Smooth muscle cell (in vitro differentiated cells): Measurements from ENCODE around the gene PTRHD1. TPM values are rescaled to one million over a fixed set of nuclear protein-coding genes. Genes with fewer than 3 reads are reported as not detected.
"Not testable (repeated sequence)": the region's sequence is repeated elsewhere in the genome, so short reads cannot be mapped to it uniquely, and the experiment has no call there.

Source experiments
- DNase-seq: peaks from one replicate; lab custom pipeline; 2025; ENCODE audit not compliant: unreplicated experiment; lab: John Stamatoyannopoulos, UW
- H2AFZ ChIP-seq: fragments of 200-600 bp; sonication (generic); 2 replicates; pipeline ENCODE4 v1.6.0; 2016; ENCODE audit warnings: antibody characterized with exemption, low read depth, mild to moderate bottlenecking
- H3F3A ChIP-seq: fragments of 200-600 bp; sonication (generic); 2 replicates; pipeline ENCODE4 v1.6.0; 2017; ENCODE audit warnings: antibody characterized with exemption, low read depth
- H3K27ac ChIP-seq: fragments of 200-600 bp; sonication (generic); 2 replicates; pipeline ENCODE4 v1.5.1; 2016; ENCODE audit warnings: low read depth, mild to moderate bottlenecking
- H3K27me3 ChIP-seq: fragments of 200-600 bp; sonication (generic); 2 replicates; pipeline ENCODE4 v1.6.1; 2016; ENCODE audit warnings: low read depth, mild to moderate bottlenecking
- H3K36me3 ChIP-seq: fragments of 200-600 bp; sonication (generic); 2 replicates; pipeline ENCODE4 v1.5.1; 2016; ENCODE audit warnings: low read depth
- H3K4me1 ChIP-seq: fragments of 200-600 bp; sonication (generic); 2 replicates; pipeline ENCODE4 v1.5.1; 2016; ENCODE audit warnings: low read depth
- H3K4me2 ChIP-seq: fragments of 200-600 bp; sonication (generic); 2 replicates; pipeline ENCODE4 v1.6.0; 2016; ENCODE audit warnings: mild to moderate bottlenecking
- H3K4me3 ChIP-seq: fragments of 200-600 bp; sonication (generic); 2 replicates; pipeline ENCODE4 v1.5.1; 2016; ENCODE audit warnings: mild to moderate bottlenecking
- H3K79me2 ChIP-seq: fragments of 200-600 bp; sonication (generic); 2 replicates; pipeline ENCODE4 v1.6.0; 2016; ENCODE audit warnings: low read depth, mild to moderate bottlenecking
- H3K9ac ChIP-seq: fragments of 200-600 bp; sonication (generic); 2 replicates; pipeline ENCODE4 v1.6.0; 2016; ENCODE audit warnings: low read depth
- H3K9me3 ChIP-seq: fragments of 200-600 bp; sonication (generic); replicated peaks from 2 replicates; pipeline ENCODE4 v1.5.1; 2016; ENCODE audit warnings: low read depth
- H4K20me1 ChIP-seq: fragments of 200-600 bp; sonication (generic); 2 replicates; pipeline ENCODE4 v1.6.0; 2016; ENCODE audit warnings: low read depth
- CTCF ChIP-seq: fragments of 200-600 bp; sonication (generic); IDR thresholded peaks from 2 replicates; pipeline ENCODE4 v1.5.1; 2017; ENCODE audit warnings: borderline replicate concordance, mild to moderate bottlenecking, antibody characterized with exemption; ENCODE audit not compliant: insufficient read depth, poor library complexity, severe bottlenecking
- WGBS: methylation state at CpG from one replicate; pipeline ENCODE4 v1.1.7; 2016; ENCODE audit warnings: low lambda C conversion rate; 5-methylcytosine and 5-hydroxymethylcytosine counted together
- polyA plus RNA-seq: library from polyadenylated mRNA; unstranded; fragments of >200 nt; fragmentation: Nextera tagmentation; extraction: Ambion mirVana; gene quantifications from 2 replicates; pipeline ENCODE4 v1.2.1, GENCODE V29; 2016
- total RNA-seq: library from RNA; depleted of rRNA; stranded (reverse); fragments of >200 nt; gene quantifications from 2 replicates; pipeline ENCODE4 v1.2.3, GENCODE V29; 2014

The PTRHD1 gene
- total and polyA plus RNA-seq, 2 experiments from 2014 or later, result 25.1 to 38.7 TPM

GRCh38 chr2:24813691-24814137, 20.5 kb upstream of the PTRHD1 start:
- 97% methylated on average over 4 of the region's 4 CpGs for WGBS

GRCh38 chr2:24809316-24810007, 16.3 kb upstream of the PTRHD1 start:
- no peak for DNase-seq
- H3K4me2 ChIP-seq, result no peak overlapping the region
- H3K36me3 ChIP-seq, result no peaks in the 10 kb centered on the region
- H3K4me3 ChIP-seq, result no peak overlapping the region
- H4K20me1 ChIP-seq, result no peaks in the 10 kb centered on the region
- no peak for TF ChIP-seq CTCF
- no peaks in the 10 kb centered on the region for H3F3A ChIP-seq
- 98% methylated on average over 4 of the region's 4 CpGs for WGBS
- H3K4me1 ChIP-seq, result no peaks in the 10 kb centered on the region
- no peak overlapping the region for H3K27ac ChIP-seq
- no peaks in the 10 kb centered on the region for H3K27me3 ChIP-seq
- H2AFZ ChIP-seq, result no peak overlapping the region
- no peaks in the 10 kb centered on the region for H3K9me3 ChIP-seq
- peaks cover 67% of the 10 kb centered on the region for H3K79me2 ChIP-seq
- no peak overlapping the region for H3K9ac ChIP-seq

More at GRCh38 chr2:24813691-24814137, 20.5 kb upstream of the PTRHD1 start:
- H3K4me1 ChIP-seq, result no peaks in the 10 kb centered on the region
- no peaks in the 10 kb centered on the region for H4K20me1 ChIP-seq
- H3K9ac ChIP-seq, result no peak overlapping the region
- TF ChIP-seq CTCF, result no peak
- H3K9me3 ChIP-seq, result no peaks in the 10 kb centered on the region
- H3K36me3 ChIP-seq, result no peaks in the 10 kb centered on the region
- H3F3A ChIP-seq, result peaks cover 9% of the 10 kb centered on the region
- no peak overlapping the region for H3K4me2 ChIP-seq
- DNase-seq, result no peak
- H3K4me3 ChIP-seq, result no peak overlapping the region
- H3K79me2 ChIP-seq, result peaks cover 40% of the 10 kb centered on the region
- no peak overlapping the region for H3K27ac ChIP-seq
- no peaks in the 10 kb centered on the region for H3K27me3 ChIP-seq
- no peak overlapping the region for H2AFZ ChIP-seq

- no peak for TF ChIP-seq CTCF
- no peak overlapping the region for H3K4me2 ChIP-seq
- no peaks in the 10 kb centered on the region for H3K9me3 ChIP-seq
- no peaks in the 10 kb centered on the region for H3K27me3 ChIP-seq
- H2AFZ ChIP-seq, result no peak overlapping the region
- H3K27ac ChIP-seq, result no peak overlapping the region
- H3K9ac ChIP-seq, result no peak overlapping the region
- H3K4me3 ChIP-seq, result no peak overlapping the region
- H3K79me2 ChIP-seq, result peaks cover 56% of the 10 kb centered on the region
- no peak for DNase-seq
- H3F3A ChIP-seq, result no peaks in the 10 kb centered on the region
- H3K36me3 ChIP-seq, result no peaks in the 10 kb centered on the region
- no peaks in the 10 kb centered on the region for H3K4me1 ChIP-seq
- no peaks in the 10 kb centered on the region for H4K20me1 ChIP-seq
Measured at GRCh38 chr2:24806661-24807036, 13.5 kb upstream of the PTRHD1 start.

GRCh38 chr2:24805811-24806660, 12.8 kb upstream of the PTRHD1 start:
- WGBS, result over 99% methylated on average over 24 of the region's 25 CpGs
- H3K4me2 ChIP-seq, H3K9ac ChIP-seq: not testable (repeated sequence)

GRCh38 chr2:24800487-24800886, 7.3 kb upstream of the PTRHD1 start:
- not testable (repeated sequence) for H3K27me3 ChIP-seq, H3K9ac ChIP-seq, H3K36me3 ChIP-seq, H3K4me3 ChIP-seq, H3K4me1 ChIP-seq, H3K9me3 ChIP-seq, H3F3A ChIP-seq, H4K20me1 ChIP-seq, DNase-seq, H3K4me2 ChIP-seq, H2AFZ ChIP-seq, H3K27ac ChIP-seq
- H3K79me2 ChIP-seq, result peaks cover 54% of the 10 kb centered on the region
- 78% methylated on average over 5 of the region's 5 CpGs for WGBS

More at GRCh38 chr2:24805811-24806660, 12.8 kb upstream of the PTRHD1 start:
- DNase-seq, H3K9me3 ChIP-seq, H3K36me3 ChIP-seq, H2AFZ ChIP-seq, H4K20me1 ChIP-seq, H3F3A ChIP-seq, H3K4me3 ChIP-seq, H3K4me1 ChIP-seq, H3K27ac ChIP-seq, H3K27me3 ChIP-seq: not testable (repeated sequence)
- peaks cover 55% of the 10 kb centered on the region for H3K79me2 ChIP-seq
